ENCODE results near the gene TMEM108.

DNA sequence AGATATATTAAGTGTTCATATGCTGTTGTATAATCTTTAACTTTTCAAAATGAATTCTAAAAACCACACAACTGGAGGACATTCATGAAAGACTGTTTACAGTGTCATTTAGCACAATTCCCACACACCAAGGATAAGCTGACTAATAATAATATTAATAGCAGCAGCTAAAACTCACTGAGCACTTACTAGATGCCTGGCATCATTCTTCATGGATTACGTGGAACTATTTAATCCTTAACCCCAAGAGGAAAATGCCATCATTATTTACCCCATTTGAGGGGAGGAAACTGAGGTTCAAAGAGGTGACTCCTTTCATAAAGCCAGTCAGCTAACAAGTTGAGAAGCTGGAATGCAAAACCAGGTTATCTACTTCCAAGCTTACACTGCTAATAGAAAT is 77.0 kb downstream of the TMEM108 start:
- TF ChIP-seq POLR2A (IDR thresholded peaks at IDR 0.05), result no peak
- TF ChIP-seq, protein P1, sequence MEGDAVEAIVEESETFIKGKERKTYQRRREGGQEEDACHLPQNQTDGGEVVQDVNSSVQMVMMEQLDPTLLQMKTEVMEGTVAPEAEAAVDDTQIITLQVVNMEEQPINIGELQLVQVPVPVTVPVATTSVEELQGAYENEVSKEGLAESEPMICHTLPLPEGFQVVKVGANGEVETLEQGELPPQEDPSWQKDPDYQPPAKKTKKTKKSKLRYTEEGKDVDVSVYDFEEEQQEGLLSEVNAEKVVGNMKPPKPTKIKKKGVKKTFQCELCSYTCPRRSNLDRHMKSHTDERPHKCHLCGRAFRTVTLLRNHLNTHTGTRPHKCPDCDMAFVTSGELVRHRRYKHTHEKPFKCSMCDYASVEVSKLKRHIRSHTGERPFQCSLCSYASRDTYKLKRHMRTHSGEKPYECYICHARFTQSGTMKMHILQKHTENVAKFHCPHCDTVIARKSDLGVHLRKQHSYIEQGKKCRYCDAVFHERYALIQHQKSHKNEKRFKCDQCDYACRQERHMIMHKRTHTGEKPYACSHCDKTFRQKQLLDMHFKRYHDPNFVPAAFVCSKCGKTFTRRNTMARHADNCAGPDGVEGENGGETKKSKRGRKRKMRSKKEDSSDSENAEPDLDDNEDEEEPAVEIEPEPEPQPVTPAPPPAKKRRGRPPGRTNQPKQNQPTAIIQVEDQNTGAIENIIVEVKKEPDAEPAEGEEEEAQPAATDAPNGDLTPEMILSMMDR (IDR thresholded peaks at IDR 0.05), result no peak
- TF ChIP-seq EP300 (IDR thresholded peaks at IDR 0.05), result no peak

Data from suprapubic skin (tissue), 3 donors.